ENCODE results near the gene FHIP1A.

Gene FHIP1A

GRCh38 chr4:151418385-151418784, 9.4 kb downstream of the FHIP1A start:
- no peak for DNase-seq

DNA sequence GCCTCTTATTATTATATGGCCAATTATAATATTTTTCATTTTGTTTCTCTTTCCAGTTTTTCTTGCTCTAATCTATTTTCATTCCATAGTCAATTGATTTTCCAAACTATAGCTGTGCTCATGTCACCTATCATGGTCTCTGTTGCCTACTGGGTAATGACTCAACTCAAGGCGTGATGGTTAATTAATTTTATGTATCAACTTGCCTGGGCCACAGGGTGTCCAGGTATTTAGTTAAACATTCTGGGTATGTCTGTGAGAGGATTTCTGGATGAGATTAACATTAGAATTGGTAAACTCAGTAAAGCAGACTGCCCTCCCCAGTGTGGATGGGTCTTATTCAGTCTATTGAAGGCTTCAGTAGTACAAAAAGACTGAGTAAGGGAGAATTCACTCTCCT, 9.9 kb downstream of the FHIP1A start:
- DNase-seq: no peak

GRCh38 chr4:151420250-151420807, 11.4 kb downstream of the FHIP1A start:
- DNase-seq: no peak

DNA sequence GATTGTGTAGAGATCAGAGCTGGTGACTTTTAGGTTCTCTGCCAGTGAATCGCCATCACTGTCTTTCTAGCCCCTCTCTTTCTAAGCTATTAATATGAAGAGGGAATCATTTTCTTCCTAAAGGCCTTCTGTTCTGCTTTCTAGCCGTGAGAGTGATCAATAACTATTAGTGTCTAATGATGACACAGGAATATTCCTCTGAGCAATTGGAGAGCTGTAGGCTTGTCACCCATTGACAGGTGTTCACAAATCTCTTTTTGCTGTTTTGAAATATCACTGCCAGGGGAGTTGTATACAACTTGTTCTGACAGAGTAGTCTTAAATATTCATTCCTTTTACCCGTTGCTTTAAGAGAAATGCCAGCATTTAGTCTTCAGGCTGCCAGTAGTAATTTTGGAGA, 13.9 kb downstream of the FHIP1A start:
- no peak for DNase-seq

GRCh38 chr4:151426513-151426912, 17.5 kb downstream of the FHIP1A start:
- DNase-seq: no peak

DNA sequence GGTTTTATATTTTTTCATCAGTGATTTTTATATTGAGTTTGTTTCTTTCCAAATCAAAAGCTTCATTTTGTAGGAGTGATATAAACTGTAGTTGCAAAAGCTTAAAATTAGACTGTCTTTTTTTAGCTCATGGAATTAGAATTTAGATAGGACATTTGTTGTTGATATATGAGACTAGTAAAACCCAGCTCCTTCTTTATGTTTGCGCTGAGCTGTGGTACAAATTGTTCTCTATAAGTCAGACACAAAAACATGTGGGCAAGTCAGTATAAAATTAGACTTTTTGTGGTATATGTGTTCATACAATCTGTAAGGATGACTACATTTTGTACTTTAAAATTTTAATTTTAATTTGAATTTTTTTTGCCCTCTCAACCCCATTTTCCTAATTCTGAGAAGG, 18.3 kb downstream of the FHIP1A start:
- DNase-seq: no peak

DNA sequence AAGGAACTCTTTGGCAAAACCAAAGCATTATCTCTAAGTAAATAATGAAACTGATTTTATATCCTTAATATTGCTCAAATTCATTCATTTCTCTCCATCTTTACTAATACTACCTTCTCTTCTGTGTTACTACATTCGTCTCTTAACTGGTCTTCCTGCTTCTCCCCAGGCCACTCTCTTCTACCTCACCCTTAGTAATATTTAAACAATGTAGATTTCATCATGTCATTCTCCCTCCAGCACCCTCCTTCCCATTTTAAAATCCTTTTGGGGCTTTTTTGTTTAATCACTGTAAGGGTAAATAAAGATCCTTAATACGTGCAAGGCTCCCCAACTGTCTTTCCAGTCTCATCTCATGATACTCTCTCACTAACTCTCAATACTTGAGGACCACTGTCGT, 19.4 kb downstream of the FHIP1A start:
- DNase-seq: no peak

GRCh38 chr4:151429957-151430570, 21.1 kb downstream of the FHIP1A start:
- no peak for DNase-seq

- DNase-seq: no peak
Observed at GRCh38 chr4:151430740-151431457, 21.9 kb downstream of the FHIP1A start.

GRCh38 chr4:151431728-151432127, 22.8 kb downstream of the FHIP1A start:
- DNase-seq: no peak

DNA sequence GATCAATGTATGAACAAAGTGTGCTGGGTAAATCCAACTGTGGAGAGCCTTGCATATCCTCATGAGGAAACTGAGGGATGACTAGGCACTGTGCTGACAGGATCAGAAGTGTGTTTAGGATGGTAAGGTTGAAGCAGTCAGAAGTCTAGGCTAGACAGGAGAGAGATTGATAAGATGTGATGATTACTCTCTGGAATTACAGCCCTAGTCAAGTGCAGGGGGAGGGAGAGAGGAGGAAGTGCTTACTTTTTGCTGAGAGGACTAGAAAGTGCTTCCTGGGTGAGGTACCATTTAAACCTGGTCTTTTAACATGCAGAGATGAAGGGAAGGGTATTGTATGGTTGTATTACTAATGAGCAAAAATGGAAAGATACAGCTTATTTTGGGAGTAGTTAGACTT, 23.7 kb downstream of the FHIP1A start:
- no peak for DNase-seq

DNA sequence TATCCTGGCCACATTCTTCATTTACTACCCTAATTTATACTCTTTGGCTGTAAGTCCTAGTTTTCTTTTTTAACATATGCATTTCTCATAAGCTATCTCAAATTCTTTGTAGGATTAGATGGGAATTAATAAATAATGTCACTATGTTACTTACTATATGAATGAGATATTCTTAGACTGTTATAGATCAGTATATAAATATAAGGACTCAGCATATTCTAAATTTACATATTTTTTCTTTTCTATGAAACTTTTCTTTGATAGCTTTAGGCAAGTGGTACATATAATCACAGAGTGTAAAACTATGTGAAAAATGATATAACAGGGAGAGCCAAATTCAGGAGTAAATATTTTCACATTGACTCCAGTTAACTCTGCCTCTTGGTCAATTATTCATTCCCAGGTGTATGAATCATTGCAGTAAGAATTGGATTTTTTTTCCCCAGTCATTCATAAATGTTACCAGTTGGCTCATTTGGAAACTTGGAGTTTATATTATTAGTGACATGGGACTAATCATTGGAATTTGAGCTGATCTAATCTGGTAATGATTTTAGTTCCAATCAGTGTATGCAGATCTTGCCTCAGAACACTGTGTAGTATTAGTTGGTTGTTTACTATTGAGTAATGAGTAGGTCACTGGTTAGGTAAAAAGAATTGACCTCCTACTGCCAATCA, 25.3 kb downstream of the FHIP1A start:
- DNase-seq: no peak

DNA sequence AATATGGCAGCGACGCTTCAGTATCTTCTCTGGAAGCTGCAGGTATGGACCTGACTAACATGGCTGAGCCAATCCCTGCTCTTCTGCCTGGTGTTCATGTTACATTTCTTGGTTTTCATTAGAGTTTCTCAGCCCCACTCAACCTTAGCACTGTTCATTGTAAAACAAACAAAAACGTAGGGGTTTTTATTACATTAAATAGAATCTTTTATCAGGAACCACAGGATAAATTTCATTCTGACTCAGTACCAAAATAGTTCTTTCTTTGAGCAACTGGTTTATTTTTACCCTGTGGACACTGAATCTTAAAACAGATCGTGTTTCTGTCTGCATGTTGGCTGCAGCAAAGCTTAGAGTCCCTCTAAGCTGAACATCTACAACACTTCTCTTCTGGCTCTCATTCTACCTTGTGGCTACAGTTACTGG, 27.1 kb downstream of the FHIP1A start:
- no peak for DNase-seq

GRCh38 chr4:151437505-151437904, 28.5 kb downstream of the FHIP1A start:
- DNase-seq: no peak

DNA sequence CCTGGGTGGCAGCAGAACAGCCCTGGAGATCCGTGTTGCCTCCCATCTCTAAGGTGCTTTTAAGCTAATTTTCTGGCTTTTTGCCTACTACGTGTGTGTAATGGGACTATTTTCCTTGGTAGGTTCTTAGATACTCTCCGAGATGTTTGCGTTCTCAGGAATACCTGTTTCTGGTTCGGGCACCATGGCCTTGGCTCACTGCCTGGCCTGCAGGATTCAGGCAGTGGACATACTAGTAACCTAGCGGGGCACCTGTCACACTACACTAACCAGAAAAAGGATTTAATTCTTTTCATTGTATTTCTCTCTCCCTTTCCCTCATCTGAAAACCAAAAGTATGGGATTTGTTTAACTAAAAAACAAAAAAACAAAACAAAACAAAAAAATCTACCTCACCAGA, 29.2 kb downstream of the FHIP1A start:
- DNase-seq: no peak

- DNase-seq: no peak
Observed at GRCh38 chr4:151439320-151439719, 30.3 kb downstream of the FHIP1A start.

- no peak for DNase-seq
Observed at GRCh38 chr4:151442002-151442401, 33.0 kb downstream of the FHIP1A start.

GRCh38 chr4:151443247-151443646, 34.3 kb downstream of the FHIP1A start:
- DNase-seq: no peak

DNA sequence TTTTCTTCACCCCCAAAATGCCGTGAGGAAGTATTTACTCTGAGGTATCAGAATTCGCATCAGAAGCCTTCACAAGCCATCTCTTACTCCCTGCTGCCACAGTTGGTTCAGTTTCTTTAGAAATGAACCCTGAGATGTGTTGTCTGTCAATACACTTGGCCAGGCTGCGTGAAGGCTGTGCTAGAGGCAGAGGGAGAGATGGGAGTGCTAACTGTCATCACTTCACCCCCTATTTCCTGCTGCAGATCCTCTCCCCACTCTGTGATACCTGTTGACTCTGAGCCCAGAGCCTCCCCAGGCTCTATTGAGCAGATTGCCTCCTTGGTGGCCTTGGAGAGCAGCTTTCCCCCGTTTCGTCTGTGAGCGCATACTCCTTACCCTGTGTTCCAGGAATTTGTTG, 34.8 kb downstream of the FHIP1A start:
- DNase-seq: no peak

DNA sequence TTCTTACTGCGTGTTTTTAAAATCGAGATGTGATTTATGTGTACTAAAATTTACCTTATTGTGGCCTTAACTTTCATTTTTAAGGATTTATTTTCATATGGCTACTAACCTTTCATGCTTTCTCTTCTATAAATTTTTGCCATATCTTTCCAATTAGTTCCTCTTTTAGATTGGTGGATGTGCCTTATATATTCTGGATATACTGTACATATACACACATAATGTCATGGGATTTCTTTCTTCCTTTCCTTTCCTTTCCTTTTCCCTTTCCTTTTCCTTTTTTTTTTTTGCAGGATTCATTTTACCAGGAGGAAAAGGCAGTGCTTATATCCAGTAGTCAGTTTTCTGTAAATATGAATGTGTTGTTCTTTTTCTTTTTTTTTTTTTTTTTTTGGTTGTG, 37.2 kb downstream of the FHIP1A start:
- no peak for DNase-seq

DNA sequence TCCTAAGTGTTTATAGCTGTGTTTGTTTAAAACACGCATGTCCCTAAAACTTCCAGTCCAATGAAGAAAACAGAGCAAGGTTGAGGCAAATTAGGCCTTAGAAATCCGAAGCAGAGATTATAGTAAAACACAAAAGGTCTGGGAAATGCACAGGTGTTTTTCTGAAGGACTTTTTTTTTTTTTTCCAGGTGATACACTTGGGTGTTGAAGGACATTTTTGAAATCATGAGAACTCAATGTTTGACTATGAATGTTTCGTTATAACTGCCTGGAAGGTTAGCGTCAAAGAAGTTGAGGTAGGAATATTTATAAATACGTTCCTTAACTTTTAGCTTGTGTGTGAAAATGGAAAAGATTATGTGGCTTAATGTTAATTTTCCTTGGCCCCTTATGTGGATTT, 45.5 kb downstream of the FHIP1A start:
- no peak for DNase-seq

- no peak for DNase-seq
Observed at GRCh38 chr4:151455212-151455611, 46.2 kb downstream of the FHIP1A start.

GRCh38 chr4:151458148-151458547, 49.2 kb downstream of the FHIP1A start:
- no peak for DNase-seq

All from stimulated activated CD4-positive, alpha-beta T cell treated with anti-CD3 and anti-CD28 coated beads, Interleukin-15, amount 100 ng/mL, for 24 hours (primary cell).